Karpas-422 (cell line): ENCODE results near the gene ATP13A5. TPM values are rescaled to one million over a fixed set of nuclear protein-coding genes. Genes with fewer than 3 reads are reported as not detected.

Experiments
- DNase-seq: peaks from one replicate; pipeline ENCODE4 v3.0.0-alpha.2; 2015
- H2AFZ ChIP-seq: fragments of 200-600 bp; sonication (generic); 2 replicates; pipeline ENCODE4 v1.6.1; 2014; ENCODE audit warnings: antibody characterized with exemption, low read length, mixed read lengths
- H3K27ac ChIP-seq: fragments of 200-600 bp; sonication (generic); 2 replicates; pipeline ENCODE4 v1.5.1; 2014; ENCODE audit warnings: mild to moderate bottlenecking, low read length, moderate library complexity
- H3K27me3 ChIP-seq: fragments of 200-600 bp; sonication (generic); 2 replicates; pipeline ENCODE4 v1.6.1; 2014; ENCODE audit warnings: low read length, mixed read lengths
- H3K36me3 ChIP-seq: fragments of 200-600 bp; sonication (generic); 2 replicates; pipeline ENCODE4 v1.6.1; 2014; ENCODE audit warnings: low read length, mixed read lengths; ENCODE audit not compliant: insufficient read depth
- H3K4me1 ChIP-seq: fragments of 200-600 bp; sonication (generic); 2 replicates; pipeline ENCODE4 v1.6.1; 2014; ENCODE audit warnings: mild to moderate bottlenecking, low read length, mixed read lengths
- H3K4me2 ChIP-seq: fragments of 200-600 bp; sonication (generic); 2 replicates; pipeline ENCODE4 v1.6.1; 2014; ENCODE audit warnings: low read length, low read depth, mild to moderate bottlenecking; ENCODE audit not compliant: poor library complexity, severe bottlenecking
- H3K4me3 ChIP-seq: fragments of 200-600 bp; sonication (generic); 2 replicates; pipeline ENCODE4 v1.5.1; 2014; ENCODE audit warnings: mild to moderate bottlenecking, antibody characterized with exemption, low read length, mixed read lengths
- H3K79me2 ChIP-seq: fragments of 200-600 bp; sonication (generic); 2 replicates; pipeline ENCODE4 v1.6.1; 2014; ENCODE audit warnings: mild to moderate bottlenecking, low read length, mixed read lengths
- H3K9ac ChIP-seq: fragments of 200-600 bp; sonication (generic); 2 replicates; pipeline ENCODE4 v1.6.0; 2014; ENCODE audit warnings: low read length
- H3K9me2 ChIP-seq: fragments of 200-600 bp; sonication (generic), shearing (Covaris generic); replicated peaks from 2 replicates; pipeline ENCODE4 v1.6.0; 2014; ENCODE audit warnings: mild to moderate bottlenecking, low read length, moderate library complexity; ENCODE audit not compliant: insufficient read depth
- H3K9me3 ChIP-seq: fragments of 300-700, 200-600 bp; sonication (generic); 2 replicates; pipeline ENCODE4 v1.6.1; 2014; ENCODE audit warnings: low read length, mixed read lengths
- H4K20me1 ChIP-seq: fragments of 200-600 bp; sonication (generic); 2 replicates; pipeline ENCODE4 v1.6.1; 2014; ENCODE audit warnings: mild to moderate bottlenecking, antibody characterized with exemption, low read length, low read depth; ENCODE audit not compliant: insufficient read depth
- total RNA-seq: library from RNA; depleted of rRNA; stranded (reverse); fragments of >200 nt; shearing (Covaris generic); gene quantifications from 2 replicates; pipeline ENCODE4 v1.2.3, GENCODE V29; 2014; ENCODE audit warnings: low replicate concordance

Gene ATP13A5
- total RNA-seq, 1 experiment from 2014 or later = not detected

DNA sequence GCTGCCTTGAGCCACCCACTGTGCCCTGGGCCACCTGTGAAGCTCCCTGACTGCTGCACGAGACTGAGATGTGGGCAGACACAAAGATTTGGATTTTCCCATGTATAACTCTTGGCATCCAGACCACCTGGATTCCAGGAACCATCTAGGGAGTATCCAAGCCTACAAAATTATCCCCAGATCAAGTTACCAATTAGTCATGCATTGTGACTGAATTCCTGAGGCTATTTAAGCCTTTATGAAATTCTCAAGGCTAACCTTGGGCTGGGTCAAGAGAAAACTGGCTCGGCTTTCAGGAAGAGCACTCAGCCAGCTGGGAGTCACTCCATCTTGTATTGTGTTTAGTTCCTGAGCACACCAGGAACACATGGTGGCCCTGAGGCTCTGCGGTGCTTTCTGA lies 13.3 kb upstream of the ATP13A5 start:
- H3K9me3 ChIP-seq = no peaks in the 10 kb centered on the region
- H3K4me1 ChIP-seq = no peaks in the 10 kb centered on the region
- no peak overlapping the region for H3K9ac ChIP-seq
- no peak overlapping the region for H2AFZ ChIP-seq
- H3K4me2 ChIP-seq = no peak overlapping the region
- H4K20me1 ChIP-seq = no peaks in the 10 kb centered on the region
- H3K27me3 ChIP-seq = no peaks in the 10 kb centered on the region
- no peaks in the 10 kb centered on the region for H3K79me2 ChIP-seq
- H3K27ac ChIP-seq = no peak overlapping the region
- no peaks in the 10 kb centered on the region for H3K9me2 ChIP-seq
- H3K4me3 ChIP-seq = no peak overlapping the region
- no peaks in the 10 kb centered on the region for H3K36me3 ChIP-seq
- no peak for DNase-seq

DNA sequence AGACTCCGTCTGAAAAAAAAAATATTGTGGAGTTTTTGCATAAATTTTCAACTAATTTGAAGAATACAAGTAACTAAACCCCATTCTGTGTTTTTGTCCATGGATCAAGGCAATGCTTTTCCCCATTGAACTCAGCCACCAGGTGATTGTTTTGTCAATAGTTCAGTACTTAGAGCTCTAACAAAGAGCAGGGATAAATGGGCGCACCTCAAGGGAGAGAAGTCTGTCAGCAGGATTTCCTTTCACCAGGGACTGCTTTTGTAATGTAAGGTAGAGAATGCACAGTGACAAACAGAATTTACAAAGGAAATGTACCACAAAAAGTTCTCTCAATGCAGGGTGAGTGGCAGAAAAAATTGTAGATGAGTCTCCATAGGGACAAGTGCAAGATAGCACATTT lies 10.8 kb upstream of the ATP13A5 start:
- no peaks in the 10 kb centered on the region for H3K9me2 ChIP-seq

DNA sequence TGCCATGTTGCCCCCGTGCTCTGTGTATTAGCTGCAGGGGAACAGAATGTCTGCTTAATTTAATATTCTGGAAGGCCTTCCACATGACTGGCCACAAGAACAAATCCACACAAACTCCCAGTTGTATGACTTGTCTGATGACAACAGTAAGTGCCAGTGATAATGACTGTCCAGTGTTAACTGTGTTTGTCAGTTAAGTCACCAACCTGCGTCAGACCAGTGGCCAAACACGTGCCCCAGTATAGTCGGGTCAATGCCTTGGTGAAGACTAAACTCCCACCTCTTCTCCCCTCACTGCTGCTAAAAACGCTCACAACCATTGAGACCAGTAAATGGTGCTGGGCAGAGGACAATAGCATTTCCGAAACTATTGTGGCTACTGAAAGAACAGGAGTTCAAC lies 9.8 kb upstream of the ATP13A5 start:
- DNase-seq = no peak
- no peak overlapping the region for H3K27ac ChIP-seq
- no peaks in the 10 kb centered on the region for H3K4me1 ChIP-seq
- no peak overlapping the region for H3K9ac ChIP-seq
- no peaks in the 10 kb centered on the region for H3K27me3 ChIP-seq
- H3K79me2 ChIP-seq = no peaks in the 10 kb centered on the region
- H4K20me1 ChIP-seq = no peaks in the 10 kb centered on the region
- H3K36me3 ChIP-seq = no peaks in the 10 kb centered on the region
- no peak overlapping the region for H3K4me2 ChIP-seq
- no peak overlapping the region for H3K4me3 ChIP-seq
- no peaks in the 10 kb centered on the region for H3K9me3 ChIP-seq
- H2AFZ ChIP-seq = no peak overlapping the region
- no peaks in the 10 kb centered on the region for H3K9me2 ChIP-seq

More for the DNA sequence above, 10.8 kb upstream of the ATP13A5 start:
- Histone ChIP-seq H3K4me3 (no peak overlapping the region), H3K27ac (no peak overlapping the region), H3K79me2 (no peaks in the 10 kb centered on the region), H3K27me3 (no peaks in the 10 kb centered on the region), H4K20me1 (no peaks in the 10 kb centered on the region), H3K4me2 (no peak overlapping the region), H3K9me3 (no peaks in the 10 kb centered on the region), H3K36me3 (no peaks in the 10 kb centered on the region), H2AFZ (no peak overlapping the region), H3K9ac (no peak overlapping the region), H3K4me1 (no peaks in the 10 kb centered on the region)
- DNase-seq = no peak

DNA sequence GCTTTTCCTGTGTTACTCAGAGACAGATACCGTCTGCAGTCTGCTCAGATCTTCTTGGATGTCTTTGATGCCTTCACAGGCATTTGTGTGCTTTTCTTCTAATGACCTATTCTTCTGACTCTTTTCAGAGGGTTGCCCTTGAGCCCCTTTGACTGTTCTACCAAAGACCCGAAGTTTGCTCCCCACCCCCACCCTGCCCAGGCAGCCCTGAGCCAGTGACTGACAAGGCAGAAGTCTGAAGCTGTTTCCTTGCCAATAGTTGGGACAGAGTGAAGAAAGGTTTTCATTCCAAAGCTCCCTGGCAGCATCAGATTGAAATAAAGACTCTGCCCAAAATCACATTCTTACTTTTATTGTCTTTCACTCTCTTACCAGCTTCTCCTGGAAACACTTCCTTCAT lies 9.0 kb upstream of the ATP13A5 start:
- H3K9ac ChIP-seq = no peak overlapping the region
- no peaks in the 10 kb centered on the region for H3K4me1 ChIP-seq
- H2AFZ ChIP-seq = no peak overlapping the region
- no peaks in the 10 kb centered on the region for H4K20me1 ChIP-seq
- H3K9me3 ChIP-seq = no peaks in the 10 kb centered on the region
- no peak overlapping the region for H3K4me3 ChIP-seq
- H3K9me2 ChIP-seq = no peaks in the 10 kb centered on the region
- no peak overlapping the region for H3K27ac ChIP-seq
- H3K27me3 ChIP-seq = no peaks in the 10 kb centered on the region
- H3K4me2 ChIP-seq = no peak overlapping the region
- no peak for DNase-seq
- no peaks in the 10 kb centered on the region for H3K36me3 ChIP-seq
- H3K79me2 ChIP-seq = no peaks in the 10 kb centered on the region

DNA sequence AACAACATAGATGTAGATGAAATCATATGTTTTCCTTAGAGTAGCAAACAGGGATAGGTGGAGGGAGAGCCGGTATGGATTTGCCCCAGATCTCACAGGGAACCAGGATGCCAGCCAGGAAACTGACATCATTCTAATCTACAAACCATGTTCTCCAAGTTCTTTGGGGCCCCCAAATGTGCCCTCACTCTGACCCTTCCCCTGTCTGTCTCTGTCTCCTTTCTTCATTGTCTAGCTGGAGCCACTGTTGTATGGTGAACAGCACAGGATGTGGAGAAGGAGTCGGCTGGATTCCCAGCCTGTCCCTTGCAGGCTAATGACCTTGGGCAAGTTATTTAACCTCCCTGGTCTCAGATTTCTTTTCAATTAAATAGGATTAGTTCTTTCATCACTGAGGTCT lies 962 bp downstream of the ATP13A5 start:
- no peak for DNase-seq
- H3K4me1 ChIP-seq = no peaks in the 10 kb centered on the region
- H3K9me3 ChIP-seq = no peaks in the 10 kb centered on the region
- no peak overlapping the region for H3K4me2 ChIP-seq
- no peak overlapping the region for H2AFZ ChIP-seq
- no peaks in the 10 kb centered on the region for H4K20me1 ChIP-seq
- H3K27me3 ChIP-seq = no peaks in the 10 kb centered on the region
- no peaks in the 10 kb centered on the region for H3K79me2 ChIP-seq
- no peak overlapping the region for H3K9ac ChIP-seq
- H3K36me3 ChIP-seq = no peaks in the 10 kb centered on the region
- no peaks in the 10 kb centered on the region for H3K9me2 ChIP-seq
- H3K4me3 ChIP-seq = no peak overlapping the region
- H3K27ac ChIP-seq = no peak overlapping the region

DNA sequence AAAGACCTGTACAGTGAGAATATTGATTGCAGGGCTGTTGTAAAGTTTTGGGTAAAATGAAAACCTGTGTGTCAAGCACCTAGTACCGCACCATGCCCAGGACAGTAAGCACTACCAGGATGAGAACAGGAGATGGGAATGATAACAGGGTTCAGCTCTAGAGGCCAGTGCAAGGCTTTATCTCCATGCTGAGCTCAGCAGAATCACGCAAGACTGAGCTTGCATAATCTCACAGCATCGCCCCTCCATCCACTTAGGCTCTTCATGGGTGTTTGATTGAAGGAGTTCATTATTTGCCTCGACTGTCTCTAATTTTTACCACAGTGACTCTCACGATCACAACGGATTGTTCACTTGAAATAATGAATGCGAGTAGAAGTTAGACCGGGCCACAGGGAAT lies 2.9 kb downstream of the ATP13A5 start:
- Histone ChIP-seq H3K4me2 (no peak overlapping the region), H3K4me3 (no peak overlapping the region), H3K4me1 (no peaks in the 10 kb centered on the region), H3K9me2 (no peaks in the 10 kb centered on the region), H3K27ac (no peak overlapping the region), H4K20me1 (no peaks in the 10 kb centered on the region), H2AFZ (no peak overlapping the region), H3K9me3 (no peaks in the 10 kb centered on the region), H3K79me2 (no peaks in the 10 kb centered on the region), H3K36me3 (no peaks in the 10 kb centered on the region), H3K27me3 (no peaks in the 10 kb centered on the region), H3K9ac (no peak overlapping the region)
- no peak for DNase-seq

DNA sequence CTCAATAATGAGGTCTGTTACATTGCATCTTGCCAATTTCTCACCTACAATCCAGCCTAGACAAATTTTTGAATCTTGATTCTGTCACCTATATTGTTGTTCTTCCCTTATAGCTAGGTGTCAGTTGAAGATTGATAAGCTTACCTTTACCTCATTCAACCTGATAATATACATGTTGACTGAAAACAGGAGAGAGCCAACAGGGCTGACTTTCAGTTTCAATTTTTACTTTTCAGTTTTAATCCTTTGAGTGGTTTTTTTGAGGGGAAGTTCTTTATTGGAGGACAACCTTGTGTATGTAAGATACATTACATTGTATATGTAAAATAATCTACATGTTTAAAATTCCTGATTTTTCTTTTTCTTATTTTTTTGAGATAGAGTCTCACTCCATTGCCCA lies 5.8 kb downstream of the ATP13A5 start:
- Histone ChIP-seq H3K27me3 (no peaks in the 10 kb centered on the region), H3K4me1 (no peaks in the 10 kb centered on the region), H3K9me2 (no peaks in the 10 kb centered on the region), H3K36me3 (no peaks in the 10 kb centered on the region), H3K9me3 (no peaks in the 10 kb centered on the region), H4K20me1 (no peaks in the 10 kb centered on the region), H2AFZ (no peak overlapping the region), H3K9ac (no peak overlapping the region), H3K4me3 (no peak overlapping the region), H3K79me2 (no peaks in the 10 kb centered on the region), H3K4me2 (no peak overlapping the region), H3K27ac (no peak overlapping the region)
- DNase-seq = no peak

DNA sequence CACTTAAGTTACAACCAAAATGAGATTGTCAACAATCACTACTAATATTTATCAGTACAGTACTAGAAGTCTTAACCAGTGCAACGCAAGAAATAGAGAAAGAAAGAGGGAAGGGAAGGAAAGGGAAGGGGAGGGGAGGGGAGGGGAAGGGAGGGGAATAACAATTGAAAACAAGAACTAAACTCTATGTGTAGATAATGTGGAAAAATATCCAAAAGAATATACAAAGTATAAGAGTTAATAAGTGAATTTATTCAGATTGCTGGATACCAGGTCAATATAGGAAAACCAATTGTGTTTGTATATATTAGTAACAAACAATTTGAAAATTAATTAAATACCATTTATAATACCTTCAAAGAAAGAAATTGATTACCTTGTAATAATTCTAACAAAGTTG lies 10.7 kb downstream of the ATP13A5 start:
- no peak overlapping the region for H3K4me3 ChIP-seq
- H3K9me2 ChIP-seq = no peaks in the 10 kb centered on the region
- no peaks in the 10 kb centered on the region for H3K27me3 ChIP-seq
- H4K20me1 ChIP-seq = no peaks in the 10 kb centered on the region
- H3K79me2 ChIP-seq = no peaks in the 10 kb centered on the region
- H3K4me1 ChIP-seq = peaks cover 6% of the 10 kb centered on the region
- H3K36me3 ChIP-seq = no peaks in the 10 kb centered on the region
- no peak overlapping the region for H3K4me2 ChIP-seq
- no peak overlapping the region for H3K27ac ChIP-seq
- H3K9ac ChIP-seq = no peak overlapping the region
- H3K9me3 ChIP-seq = no peaks in the 10 kb centered on the region
- no peak for DNase-seq
- H2AFZ ChIP-seq = no peak overlapping the region

DNA sequence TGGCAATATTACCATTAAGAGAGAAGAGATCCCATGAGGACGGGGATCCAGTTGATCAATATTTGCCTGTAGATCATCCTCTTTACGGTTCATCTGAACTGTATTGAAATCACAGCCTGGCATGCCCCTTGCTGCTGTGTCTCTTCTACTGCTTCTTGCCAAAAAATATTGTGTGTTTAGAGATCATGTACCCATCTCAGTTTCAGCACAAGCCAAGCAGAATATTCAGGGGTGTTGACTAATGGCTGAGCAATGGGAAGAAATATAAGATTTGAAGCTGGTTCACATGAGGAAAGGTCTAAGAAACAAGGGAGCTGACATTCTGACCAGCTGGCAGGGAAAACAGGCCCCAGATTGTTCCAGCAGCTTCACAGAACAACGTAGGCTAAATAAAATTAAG lies 21.3 kb downstream of the ATP13A5 start:
- Histone ChIP-seq H3K9me3 (no peaks in the 10 kb centered on the region), H3K79me2 (no peaks in the 10 kb centered on the region), H3K4me2 (no peak overlapping the region), H3K4me3 (no peak overlapping the region), H3K9ac (no peak overlapping the region), H3K36me3 (no peaks in the 10 kb centered on the region), H3K4me1 (no peaks in the 10 kb centered on the region), H3K27me3 (no peaks in the 10 kb centered on the region), H3K9me2 (no peaks in the 10 kb centered on the region), H3K27ac (no peak overlapping the region), H2AFZ (no peak overlapping the region), H4K20me1 (no peaks in the 10 kb centered on the region)
- DNase-seq = no peak
